HepG2 (cell line): Measurements from ENCODE around the gene SDR42E2. TPM values are rescaled to one million over a fixed set of nuclear protein-coding genes. Genes with fewer than 3 reads are reported as not detected.

ENCODE experiments used
- CHD4 ChIP-seq: fragments of 200-600 bp; sonication (generic); IDR thresholded peaks from 2 replicates; pipeline ENCODE4 v1.7.0; 2017; ENCODE audit warnings: mild to moderate bottlenecking, low read length, borderline replicate concordance
- HNF4A ChIP-seq: sonication (generic); formaldehyde crosslinking; IDR thresholded peaks from 2 replicates; pipeline ENCODE4 v1.4.0; 2020; ENCODE audit warnings: missing genetic modification reagents
- PRPF4 ChIP-seq: fragments of 200-400 bp; formaldehyde crosslinking; IDR thresholded peaks from 2 replicates; pipeline ENCODE4 v1.6.1; 2016; ENCODE audit warnings: low read length, low read depth; ENCODE audit not compliant: poor library complexity, severe bottlenecking
- RNF219 ChIP-seq: sonication (generic); formaldehyde crosslinking; IDR thresholded peaks from 2 replicates; pipeline ENCODE4 v1.5.0; 2020; ENCODE audit warnings: mild to moderate bottlenecking, missing genetic modification reagents
- USF2 ChIP-seq, 2 experiments: sonication (generic) in 1 of 2; formaldehyde crosslinking in 1 of 2; IDR thresholded peaks; 2 replicates each; pipeline versions ENCODE4 v1.5.1 to v1.6.1; 2011 to 2020; ENCODE audit warnings: borderline replicate concordance in 1 of 2, low read depth in 1 of 2, low read length in 1 of 2, mild to moderate bottlenecking in 1 of 2, missing genetic modification reagents in 1 of 2, moderate library complexity in 1 of 2
- ZMYM3 ChIP-seq: sonication (generic); formaldehyde crosslinking; IDR thresholded peaks from 2 replicates; pipeline ENCODE4 v1.5.1; 2020; ENCODE audit warnings: mild to moderate bottlenecking, missing genetic modification reagents
- ZNF414 ChIP-seq: sonication (generic); formaldehyde crosslinking; IDR thresholded peaks from 2 replicates; pipeline ENCODE4 v1.5.0; 2020; ENCODE audit warnings: missing genetic modification reagents
- ZNF441 ChIP-seq: sonication (generic); formaldehyde crosslinking; IDR thresholded peaks from 2 replicates; pipeline ENCODE4 v1.7.0; 2021; ENCODE audit warnings: missing genetic modification reagents, borderline replicate concordance
- ZNF800 ChIP-seq: sonication (generic); formaldehyde crosslinking; IDR thresholded peaks from 2 replicates; pipeline ENCODE4 v1.4.0; 2020; ENCODE audit warnings: missing genetic modification reagents
- polyA plus RNA-seq, 8 experiments: library from polyadenylated mRNA; depleted of rRNA in 3 of 8; stranded (reverse) in 7 of 8; unstranded in 1 of 8; fragments of >200 nt; fragmentation: Illumina TruSeq in 4 of 8; extraction: Trizol in 4 of 8; gene quantifications; 2 replicates each; pipeline versions ENCODE4 v1.2.1 to v1.2.3, GENCODE V29; 2011 to 2016; ENCODE audit warnings: low read depth in 4 of 8, missing spikeins in 1 of 8, mixed read lengths in 1 of 8; ENCODE audit not compliant: insufficient read depth in 1 of 8
- total RNA-seq, 5 experiments: library from RNA; depleted of rRNA; stranded (reverse); fragments of >200 nt; fragmentation: Illumina TruSeq; extraction: Trizol; gene quantifications; 2 replicates each; pipeline ENCODE4 v1.2.3, GENCODE V29; 2016; ENCODE audit warnings: low read depth in 1 of 5

SDR42E2 gene
- total and polyA plus RNA-seq, 2 of the 13 experiments (the other 11 are each of a cell fraction or from before 2014, with no cell fraction given): 0.05 to 0.11 TPM

GRCh38 chr16:22206842-22207714, 44.8 kb downstream of the SDR42E2 start (continued):
- TF ChIP-seq USF2 (IDR thresholded peaks at IDR 0.05; ENCODE audit: low read depth, low read length): no peak
- TF ChIP-seq USF2 (CRISPR knock-in tag; IDR thresholded peaks at IDR 0.05; ENCODE audit: borderline replicate concordance): no peak; the same call in 1 of the 2 replicates
- TF ChIP-seq CHD4: peak; percentile 97
- 0 out of 2 replicates have a peak, but pooled peaks have one; percentile 6 for TF ChIP-seq ZNF414 (CRISPR knock-in tag)
- TF ChIP-seq HNF4A: 0 out of 2 replicates have a peak, but pooled peaks have one; percentile 3
- TF ChIP-seq ZNF800 (CRISPR knock-in tag): peak; percentile 5; the same call in 1 of the 2 replicates
- TF ChIP-seq ZMYM3 (CRISPR knock-in tag): peak; percentile 96
- peak; percentile 27 for TF ChIP-seq PRPF4
- no peak for TF ChIP-seq RNF219
- 0 out of 2 replicates have a peak, but pooled peaks have one; percentile 31 for TF ChIP-seq ZNF441 (CRISPR knock-in tag)
